8988T (cell line): Measurements from ENCODE around the gene CPXM2.

ENCODE experiments used
- DNase-seq: peaks from one replicate; pipeline ENCODE4 v3.0.0; 2011

Gene CPXM2

DNA sequence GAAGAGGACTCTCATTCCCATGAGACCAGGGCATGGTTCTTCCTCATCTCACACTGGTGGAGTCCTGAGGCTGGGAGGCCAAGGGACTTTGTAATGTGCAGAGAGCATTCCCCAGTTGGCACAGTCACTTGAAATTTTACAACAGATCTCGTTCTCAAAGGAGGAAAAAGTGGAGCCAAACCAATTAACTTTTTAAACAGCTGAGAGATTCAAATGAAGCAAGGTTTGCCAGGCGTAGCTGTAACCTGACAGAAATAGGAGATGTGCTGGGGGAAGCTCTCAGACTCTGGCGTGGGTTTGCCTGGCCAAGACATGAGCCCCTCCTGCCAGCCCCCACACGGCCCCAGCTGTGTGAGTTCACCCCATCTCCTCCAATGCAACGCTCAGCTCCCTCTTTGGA is 12.0 kb upstream of the CPXM2 start:
- no peak for DNase-seq

DNA sequence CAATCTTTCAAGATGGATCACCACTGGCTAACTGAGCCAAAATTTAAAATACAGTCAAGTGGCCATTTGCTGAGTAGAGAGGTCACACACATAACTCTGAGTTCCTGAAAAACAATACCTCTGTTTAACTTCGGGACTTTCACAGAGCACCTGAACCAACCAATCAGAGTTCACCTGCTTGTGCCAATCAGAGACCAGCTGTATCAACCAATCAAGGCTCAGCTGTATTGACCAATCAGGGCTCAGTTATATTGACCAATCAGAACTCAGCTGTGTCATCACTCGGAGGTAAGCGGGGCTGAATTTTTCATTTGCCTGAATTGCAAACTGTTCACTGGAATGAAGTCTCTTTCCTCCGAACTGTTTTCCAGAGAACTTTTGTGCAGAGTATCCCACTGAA is 10.0 kb upstream of the CPXM2 start:
- no peak for DNase-seq

DNA sequence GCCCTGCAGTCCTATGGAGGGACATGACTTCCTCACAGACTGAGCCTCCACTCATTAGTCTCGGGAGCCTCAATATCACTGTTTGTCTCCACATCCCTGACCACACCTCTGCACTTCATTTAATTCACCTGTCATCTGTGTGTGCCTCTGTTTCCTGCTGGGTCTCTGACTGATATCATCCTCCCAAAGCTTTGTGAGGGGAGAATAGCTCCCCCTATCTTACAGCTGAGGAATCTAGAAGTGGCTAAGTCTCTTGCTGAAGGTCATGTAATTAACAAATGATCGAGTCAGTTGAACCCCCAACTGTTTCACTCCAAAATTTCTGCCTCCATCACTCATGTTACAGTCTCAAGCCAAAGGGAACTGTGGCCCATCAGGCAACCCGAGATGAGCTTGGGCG is 5.5 kb upstream of the CPXM2 start:
- no peak for DNase-seq

DNA sequence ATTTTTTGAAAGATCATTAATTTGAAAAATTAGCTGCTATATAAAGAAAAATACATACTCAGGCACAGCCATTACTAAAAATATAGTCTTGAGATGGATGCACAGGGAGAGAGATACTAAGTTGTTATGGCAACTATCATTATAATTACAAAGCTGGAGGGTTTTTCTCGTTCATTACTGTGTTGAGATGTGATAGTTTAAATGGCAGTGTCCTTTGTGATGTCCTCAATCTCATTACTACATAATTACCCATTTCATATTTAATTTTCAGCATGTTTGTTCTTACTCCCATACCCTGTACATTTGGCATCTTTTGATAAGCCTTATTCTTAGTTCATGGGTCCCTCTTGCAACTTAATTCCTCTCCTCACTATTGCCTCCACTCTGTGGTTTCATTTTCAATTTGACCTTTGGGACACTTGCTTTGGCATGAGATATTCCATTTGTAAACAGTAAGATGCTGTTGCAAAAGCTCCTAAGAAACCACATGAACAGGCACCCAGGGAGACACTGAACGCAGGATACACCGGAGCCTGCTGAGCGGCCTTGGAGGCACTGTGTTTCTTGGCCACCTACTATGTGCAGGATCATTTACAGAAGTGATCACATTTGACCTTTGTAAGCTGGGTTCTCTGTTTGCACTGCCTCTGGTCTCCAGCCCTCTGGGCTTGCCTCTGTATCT is 4.8 kb upstream of the CPXM2 start:
- DNase-seq, result no peak

DNA sequence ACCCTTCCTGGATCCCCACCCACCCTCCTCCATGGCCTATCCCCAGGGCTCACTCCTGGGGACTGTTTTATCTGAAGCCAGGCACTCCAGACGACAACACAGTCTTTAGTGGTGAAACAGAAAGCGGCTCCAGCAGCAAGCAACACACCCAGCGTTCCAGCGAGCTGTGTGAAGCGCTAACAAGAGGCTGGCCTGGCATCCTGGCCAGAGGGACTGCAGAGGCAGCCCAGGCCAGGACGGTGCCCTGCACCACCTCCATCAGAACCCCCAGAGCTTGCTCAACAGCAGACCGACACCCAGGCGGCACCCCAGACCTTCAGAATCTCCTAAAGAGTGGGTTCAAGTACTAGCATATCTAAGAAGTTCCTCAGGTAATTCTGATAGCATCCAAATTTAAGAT is 2.0 kb upstream of the CPXM2 start:
- no peak for DNase-seq

DNA sequence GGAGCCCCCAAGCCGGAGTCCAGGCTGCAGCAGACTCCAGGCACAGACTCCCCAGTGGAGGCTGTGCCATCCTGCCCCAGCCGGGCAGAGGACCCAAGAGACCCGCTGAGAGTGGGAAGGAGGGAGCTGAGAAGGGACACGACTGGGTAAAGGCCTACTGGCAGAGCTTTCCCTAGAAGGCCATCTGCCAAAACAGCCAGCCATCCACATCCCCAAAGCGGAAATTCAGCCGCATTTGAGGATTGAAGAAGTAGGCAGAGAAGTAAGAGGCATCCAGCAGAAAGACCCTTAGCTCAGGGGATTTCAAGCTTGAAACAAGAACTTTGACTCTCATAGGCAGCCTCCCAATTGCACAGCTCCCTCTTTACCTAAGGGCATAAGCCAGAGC is 857 bp downstream of the CPXM2 start:
- no peak for DNase-seq

DNA sequence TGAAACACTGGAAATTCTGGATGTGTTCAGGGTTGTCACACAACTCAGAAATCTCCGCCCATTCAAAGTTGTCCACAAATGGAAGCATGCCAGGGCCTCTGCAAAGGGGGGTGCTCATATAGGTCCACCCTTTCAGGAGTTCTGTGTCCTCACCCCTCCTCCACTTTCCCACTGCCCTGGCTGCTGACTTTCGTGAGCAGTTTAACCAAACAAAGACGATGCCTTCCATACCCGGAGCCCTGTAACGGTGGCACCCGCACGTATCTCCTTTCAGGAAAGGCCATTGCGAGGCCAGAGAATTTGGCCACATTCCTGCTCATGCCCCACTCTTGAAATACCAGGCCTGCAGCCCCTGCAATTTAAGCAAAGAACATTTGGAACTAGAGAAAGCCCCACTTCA is 1.4 kb downstream of the CPXM2 start:
- DNase-seq, result no peak

DNA sequence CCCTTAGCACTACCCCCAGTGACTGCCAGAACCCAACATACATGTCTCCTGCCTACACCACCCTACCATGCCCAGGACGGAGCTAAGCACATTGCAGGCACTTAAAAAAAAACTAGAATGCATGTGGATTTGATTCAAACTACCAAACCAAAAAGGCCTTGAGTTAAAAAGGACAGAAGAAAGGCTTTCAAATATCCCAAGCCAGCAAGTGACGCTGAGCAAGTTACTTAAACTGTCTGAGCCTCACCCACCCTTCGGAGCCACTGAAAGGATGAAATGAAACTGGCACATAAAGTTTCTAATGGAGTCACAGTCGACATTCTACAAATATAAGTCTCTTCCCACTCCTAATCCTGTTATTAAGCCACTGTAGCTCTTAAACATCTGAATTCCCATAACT is 1.8 kb downstream of the CPXM2 start:
- no peak for DNase-seq

DNA sequence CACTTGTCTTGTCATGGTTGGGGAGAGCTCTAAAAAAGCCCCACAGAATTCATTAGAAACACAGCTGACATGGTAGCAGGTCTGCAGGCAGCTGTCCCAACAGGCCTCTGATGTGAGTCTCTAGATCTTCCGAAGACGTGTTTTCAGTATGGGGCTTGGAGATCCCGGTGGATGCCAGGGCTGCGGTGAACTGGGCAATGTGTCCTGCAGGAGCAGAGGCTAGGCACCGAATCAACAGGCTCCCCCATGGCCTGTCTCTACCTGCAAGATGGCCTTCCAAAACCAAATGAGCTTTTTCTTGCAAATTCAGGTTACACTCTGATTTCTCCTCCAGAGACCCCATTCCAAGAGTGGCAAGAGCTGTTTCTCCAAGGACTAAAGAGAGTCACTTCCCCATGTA is 2.9 kb downstream of the CPXM2 start:
- DNase-seq, result no peak

DNA sequence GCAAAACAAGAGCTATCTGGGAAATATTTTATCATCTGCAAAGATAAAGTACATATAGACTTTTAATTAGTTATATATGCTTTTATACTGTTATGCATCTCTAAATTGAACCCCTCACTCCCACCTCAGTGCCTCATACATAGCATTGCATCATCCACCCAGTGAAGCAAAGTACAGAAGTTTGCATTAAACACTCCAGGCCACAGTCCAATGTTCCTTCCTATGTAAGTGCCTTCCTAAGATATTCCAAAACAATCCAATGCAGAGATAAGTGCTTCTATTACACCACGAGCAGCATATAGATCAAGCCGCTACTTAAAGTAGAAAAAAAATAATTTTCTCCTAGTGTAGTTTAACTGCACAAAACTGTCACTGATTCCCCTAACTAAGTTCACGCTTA is 3.4 kb downstream of the CPXM2 start:
- DNase-seq, result no peak

DNA sequence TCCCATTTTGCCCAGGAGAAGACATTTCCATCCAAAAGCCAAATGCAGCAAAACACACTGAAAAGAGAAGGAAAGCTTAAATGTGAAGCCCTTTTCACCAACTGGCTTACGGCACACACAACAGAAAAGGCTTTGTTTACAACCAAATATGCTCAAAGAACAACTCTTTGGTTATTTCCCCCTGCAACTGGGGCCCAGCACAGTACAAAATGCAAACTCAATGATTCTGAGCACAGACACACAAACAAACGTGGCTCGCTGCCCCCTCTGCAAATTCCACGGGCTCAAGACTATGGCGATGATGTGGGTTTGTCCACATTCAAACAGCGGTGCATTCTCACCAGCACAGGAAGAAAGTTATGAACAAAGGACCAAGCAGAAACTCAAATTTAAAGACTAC is 5.3 kb downstream of the CPXM2 start:
- no peak for DNase-seq

DNA sequence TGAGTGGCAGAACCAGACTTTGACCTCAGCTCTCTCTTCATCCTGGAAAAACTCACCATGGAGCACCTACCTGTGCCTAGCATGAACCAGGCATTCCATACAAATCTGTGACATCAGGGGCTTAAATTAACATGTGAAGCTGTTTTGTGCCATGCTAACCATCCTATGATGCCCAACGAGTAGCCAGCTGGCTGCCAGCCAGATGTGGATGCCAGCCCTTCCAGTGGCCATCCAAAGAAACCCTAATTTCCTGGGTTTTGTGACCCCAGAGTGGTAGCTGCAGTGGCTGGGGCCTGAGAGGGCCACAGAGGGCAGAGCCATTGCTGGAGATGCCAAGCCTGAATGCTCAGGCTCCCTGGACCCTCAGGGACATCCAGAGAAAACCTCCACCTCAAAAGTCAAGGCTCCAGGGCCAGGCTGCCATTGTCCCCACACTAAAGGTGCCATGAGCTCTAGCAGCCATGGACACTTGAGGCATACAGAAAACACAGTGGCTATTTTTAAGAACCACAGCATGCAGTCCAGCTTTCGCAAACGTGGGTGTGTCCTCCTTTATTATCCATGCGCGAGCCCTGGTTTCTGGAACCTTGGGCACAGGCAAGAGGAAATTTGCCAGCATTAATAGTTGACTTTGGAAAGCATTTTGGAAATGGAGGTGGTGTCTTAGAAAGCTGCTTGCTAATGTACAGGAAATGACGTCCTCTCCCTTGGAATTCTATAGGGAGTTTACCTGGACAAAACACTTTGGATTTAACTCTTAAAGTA is 6.0 kb downstream of the CPXM2 start:
- DNase-seq, result no peak

DNA sequence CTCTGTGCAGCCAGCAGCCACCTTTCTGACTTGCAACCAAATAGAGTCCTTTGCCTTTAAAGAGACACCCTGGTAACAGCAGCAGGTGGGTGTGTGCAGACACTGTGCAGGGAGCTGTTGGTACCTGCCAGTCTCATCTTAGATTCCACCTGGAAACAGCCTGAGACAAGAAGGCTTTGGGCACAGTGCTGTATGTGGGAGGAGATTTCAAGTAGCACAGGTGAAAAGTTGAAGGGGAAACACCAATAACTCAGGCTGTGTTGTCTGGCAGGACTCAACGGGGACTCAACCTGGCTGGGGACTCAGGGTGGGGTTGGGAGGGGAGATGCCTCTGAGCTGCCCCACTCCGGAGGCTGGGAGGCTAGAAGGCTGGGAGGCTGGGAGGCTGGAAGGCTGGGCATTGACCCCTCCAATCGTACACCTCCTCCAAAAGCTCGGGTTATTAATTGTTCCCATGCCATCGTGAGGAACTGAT is 6.7 kb downstream of the CPXM2 start:
- DNase-seq, result no peak

DNA sequence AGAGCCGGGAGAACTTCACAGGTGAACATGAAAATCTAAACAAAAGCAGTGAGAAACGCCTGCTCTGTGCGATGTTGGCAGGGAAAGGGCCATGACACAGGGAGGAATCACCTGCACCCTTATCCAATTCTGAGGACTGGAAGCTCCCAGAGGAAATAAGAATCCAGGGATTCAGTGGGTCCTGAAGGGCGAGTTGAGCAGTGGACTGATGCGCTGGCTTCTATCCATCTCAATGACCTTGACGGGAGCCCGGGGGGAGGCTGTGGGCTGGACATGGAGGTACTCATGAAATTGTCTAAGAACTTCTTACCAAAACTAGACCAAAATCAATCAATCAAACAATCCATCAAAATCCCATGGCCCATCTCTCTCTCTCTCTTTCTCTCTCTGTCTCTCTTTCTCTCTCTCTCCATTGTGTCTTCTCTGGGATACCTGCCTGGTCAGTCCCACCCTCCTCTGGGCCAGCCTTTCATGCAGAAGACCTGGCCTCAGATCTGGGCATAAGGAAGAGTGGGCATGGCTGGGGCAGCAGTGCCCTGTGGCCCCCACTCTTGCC is 7.2 kb downstream of the CPXM2 start:
- DNase-seq, result no peak

DNA sequence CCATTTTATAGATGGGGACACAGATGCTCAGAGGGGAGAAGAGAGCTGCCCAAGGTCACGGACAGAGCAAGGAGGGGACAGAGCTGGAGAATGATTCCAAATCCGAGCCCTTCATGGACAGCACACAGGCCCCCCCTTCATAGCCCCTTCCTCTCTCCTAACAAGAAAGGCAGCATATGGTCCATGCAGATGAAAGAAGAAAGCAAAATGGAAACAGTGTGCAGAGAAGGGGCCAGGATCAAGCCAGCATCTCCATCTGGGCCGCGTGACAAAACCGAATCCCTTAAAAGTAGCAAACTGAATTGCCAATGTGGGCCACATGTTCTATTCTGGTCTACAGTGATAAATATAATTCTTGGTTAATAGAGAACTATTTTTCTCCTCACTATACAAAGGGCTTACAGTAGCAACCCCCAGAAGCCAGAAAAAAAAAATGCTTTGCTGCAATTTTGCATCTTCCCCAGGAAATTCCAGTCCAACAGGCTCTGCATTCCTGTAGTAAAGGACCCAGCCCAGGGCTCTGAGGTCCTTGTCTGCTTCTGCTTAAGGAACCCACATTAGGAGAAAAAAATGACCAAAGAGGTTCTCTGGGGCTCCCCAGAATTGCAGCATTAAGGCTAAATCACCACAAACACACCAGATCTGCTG is 7.8 kb downstream of the CPXM2 start:
- DNase-seq, result no peak

DNA sequence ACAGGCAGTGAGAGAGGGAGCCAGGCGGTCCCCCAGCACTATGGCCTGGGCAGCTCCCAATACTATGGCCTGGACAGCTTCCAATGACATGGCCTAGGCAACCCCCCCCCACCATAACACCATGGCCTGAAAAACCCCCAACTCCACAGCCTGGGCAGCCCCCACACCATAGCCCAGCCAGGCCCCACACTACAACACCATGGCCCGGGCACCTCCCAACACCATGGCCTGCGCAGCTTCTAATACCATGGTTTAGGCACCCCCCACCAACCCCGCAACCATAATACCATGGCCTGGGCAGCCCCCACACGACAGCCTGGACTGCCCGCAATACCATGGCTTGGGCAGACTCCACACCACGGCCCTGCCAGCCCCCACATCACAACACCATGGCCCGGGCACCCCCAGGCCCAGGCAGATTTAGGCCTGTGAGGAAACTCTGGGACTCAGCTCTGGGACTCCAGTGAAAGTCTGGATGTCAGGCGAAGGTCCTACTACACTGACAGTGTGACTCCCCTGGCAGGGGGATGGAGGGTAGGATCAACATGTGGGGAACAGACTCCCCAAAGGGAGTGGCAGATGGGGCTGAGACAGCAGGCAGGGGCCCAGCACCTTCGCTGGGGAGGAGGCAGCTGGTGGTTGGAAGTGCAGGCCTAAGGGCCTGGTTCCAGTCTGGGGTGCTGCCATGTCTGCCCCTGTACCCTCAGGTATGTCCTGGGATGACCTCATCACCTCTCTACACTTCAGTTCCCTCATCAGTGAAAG is 8.7 kb downstream of the CPXM2 start:
- DNase-seq, result no peak

DNA sequence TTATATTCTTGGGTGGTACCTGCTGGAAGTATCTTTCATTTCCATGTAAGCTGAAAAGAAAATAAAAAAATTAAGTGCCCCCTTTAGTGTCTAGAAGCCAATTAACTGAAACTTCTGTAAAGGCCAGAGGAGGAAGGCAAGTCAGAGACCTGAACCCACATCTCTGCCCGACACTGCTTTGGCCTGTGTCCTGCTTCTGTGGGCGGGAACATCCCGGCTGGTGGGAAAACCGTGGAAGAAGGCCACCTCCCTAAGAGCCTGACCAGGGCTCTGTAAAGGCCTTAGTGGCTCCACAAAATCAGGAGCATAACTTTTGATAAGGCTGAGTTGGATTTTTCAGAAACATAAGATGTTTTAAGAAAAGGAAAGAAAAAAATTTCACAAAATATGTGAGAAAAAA is 9.4 kb downstream of the CPXM2 start:
- DNase-seq, result no peak

DNA sequence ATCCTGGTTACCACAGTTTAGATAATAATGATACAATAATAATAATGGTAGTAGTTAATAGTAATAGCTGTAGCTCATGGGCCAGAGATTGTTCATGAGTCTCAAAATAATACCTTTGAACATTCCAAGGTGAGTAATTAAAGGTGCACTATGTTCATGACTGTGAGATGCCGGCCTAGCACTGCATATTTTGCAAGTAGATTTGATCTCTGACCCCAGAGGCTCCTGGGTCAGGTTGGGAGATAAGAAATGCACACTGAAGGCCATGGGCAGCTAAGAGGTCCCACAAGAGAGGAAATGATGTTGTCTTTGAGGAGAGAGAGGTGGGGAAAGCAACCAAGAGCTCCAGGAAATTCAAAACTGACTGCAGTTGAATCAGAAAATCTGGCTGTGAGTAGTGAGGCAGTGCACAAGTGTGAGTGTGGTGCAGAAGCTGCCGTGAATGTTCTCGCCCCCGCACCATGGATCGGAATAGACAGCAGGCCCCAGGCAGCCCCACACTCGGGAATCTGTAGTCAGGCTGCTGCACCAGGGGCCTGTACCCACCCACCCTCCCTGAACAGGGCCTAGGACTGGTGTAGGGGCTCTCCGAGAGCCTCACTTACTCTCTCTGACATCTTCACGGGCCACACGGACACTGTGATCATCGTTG is 11.9 kb downstream of the CPXM2 start:
- DNase-seq, result no peak

DNA sequence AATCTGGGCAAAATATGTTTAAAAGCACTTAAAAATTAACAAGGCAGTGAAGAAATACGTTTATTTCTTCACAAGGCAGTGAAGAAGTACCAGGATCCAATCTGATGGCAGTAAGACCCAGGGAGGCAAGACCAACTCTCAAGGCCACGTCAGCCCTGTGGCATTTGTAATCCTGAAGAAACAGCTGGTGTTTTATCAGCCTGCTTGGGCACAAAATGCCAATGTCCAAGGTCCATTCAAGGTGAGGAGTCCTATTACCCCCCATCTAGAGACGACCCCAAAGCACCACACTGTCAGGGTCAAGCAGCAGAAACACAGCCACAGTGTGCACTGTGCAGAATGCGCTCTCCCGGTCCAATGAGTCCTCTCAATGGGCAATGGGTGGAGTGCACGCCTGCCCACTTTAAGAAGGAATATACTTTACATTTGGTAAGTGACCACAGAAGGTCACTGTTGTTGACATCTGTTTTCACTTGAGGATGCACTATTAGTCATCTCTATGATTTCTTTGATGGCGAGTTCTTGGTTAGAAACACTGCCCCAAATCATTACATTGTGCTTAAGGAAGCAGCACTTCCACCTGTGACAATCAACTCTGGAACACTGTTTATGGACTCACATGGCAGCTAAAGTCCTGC is 12.8 kb downstream of the CPXM2 start:
- no peak for DNase-seq

DNA sequence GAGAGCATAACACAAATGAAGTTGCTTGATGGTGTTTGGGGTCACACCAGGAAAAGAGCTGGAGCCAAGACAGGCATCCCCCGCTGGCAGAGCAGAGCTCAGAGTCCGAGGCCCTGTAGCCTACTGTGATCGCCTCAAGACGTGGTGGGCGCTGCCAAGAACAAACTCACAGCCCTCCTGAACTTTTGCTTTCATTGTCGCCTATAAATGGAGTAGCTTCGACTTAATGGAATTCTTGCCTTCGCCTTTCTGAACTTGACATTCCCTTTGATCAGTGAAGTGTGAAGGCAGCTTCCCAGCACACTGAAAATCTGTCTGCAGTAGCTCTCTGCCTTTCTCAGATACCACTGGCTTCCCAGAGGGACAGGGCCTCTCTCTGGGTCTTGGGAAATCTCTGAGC is 21.3 kb downstream of the CPXM2 start:
- no peak for DNase-seq

DNA sequence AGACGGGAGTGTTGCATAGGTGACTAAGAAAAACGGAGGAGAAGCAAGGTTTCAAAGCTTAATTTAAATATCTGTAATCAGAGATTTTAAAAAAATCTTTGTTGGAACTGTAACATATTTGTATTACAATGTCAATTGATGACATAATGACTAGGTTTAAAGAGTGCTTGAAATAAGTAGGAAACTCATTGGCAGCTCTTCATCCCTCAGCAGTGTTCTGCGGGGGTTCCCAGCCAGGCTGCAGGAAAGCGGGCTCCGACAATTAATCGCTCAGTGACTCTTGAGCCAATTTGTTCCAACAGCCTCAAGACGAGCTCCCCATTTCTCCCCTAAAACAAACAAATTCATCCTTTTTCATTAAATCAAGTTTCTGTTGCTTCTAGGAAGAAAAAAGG is 22.6 kb downstream of the CPXM2 start:
- no peak for DNase-seq
